ENCODE results near the gene RASGRP1. TPM values are rescaled to one million over a fixed set of nuclear protein-coding genes. Genes with fewer than 3 reads are reported as not detected.

Gene RASGRP1
- total and polyA plus RNA-seq, 2 donors (not counting 1 experiment from before 2014, with no cell fraction given) = 1.6 TPM; not detected in 1

DNA sequence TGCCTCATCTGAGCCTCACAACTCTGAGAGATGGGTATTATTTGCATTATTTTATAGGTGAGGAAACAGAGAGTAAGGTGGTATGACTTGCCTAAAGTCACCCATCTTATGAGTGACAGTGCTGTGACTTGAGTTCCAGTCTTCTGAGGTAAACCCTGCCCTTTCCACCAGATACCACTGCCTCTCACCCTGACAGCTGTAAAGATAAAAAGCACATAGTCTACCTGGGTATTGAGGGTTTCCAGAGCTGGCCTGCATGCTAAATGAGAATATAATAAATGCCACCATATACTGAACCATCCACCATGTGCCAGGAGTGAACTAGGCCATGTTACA, 25.6 kb downstream of the RASGRP1 start:
- Histone ChIP-seq H3K9ac (ENCODE audit: insufficient read depth, low read length) (no peak overlapping the region), H2AFZ (ENCODE audit: low read length) (no peak overlapping the region), H3K79me2 (ENCODE audit: control insufficient read depth, insufficient read depth, low read length) (no peaks in the 10 kb centered on the region), H3K4me3 (replicated peaks in 1 of 4; ENCODE audit: control extremely low read depth in 1 of 4, insufficient read depth in 1 of 4, low read depth in 3 of 4, low read length in 4 of 4) (no peak overlapping the region), H3K36me3 (ENCODE audit: control insufficient read depth, insufficient read depth, low read length) (no peaks in the 10 kb centered on the region), H3K4me1 (ENCODE audit: control insufficient read depth, extremely low read depth, insufficient read depth, low read length) (no peaks in the 10 kb centered on the region), H4K20me1 (ENCODE audit: control insufficient read depth, extremely low read depth, insufficient read depth, low read length) (no peaks in the 10 kb centered on the region), H3K27ac (ENCODE audit: insufficient read depth, low read length) (no peak overlapping the region), H3K27me3 (ENCODE audit: control insufficient read depth, insufficient read depth, low read length) (no peaks in the 10 kb centered on the region), H3K4me2 (ENCODE audit: extremely low read depth, insufficient read depth, low read length) (no peak overlapping the region), H3K9me3 (ENCODE audit: control insufficient read depth, insufficient read depth, low read depth, low read length) (no peaks in the 10 kb centered on the region)
- TF ChIP-seq, protein P1, sequence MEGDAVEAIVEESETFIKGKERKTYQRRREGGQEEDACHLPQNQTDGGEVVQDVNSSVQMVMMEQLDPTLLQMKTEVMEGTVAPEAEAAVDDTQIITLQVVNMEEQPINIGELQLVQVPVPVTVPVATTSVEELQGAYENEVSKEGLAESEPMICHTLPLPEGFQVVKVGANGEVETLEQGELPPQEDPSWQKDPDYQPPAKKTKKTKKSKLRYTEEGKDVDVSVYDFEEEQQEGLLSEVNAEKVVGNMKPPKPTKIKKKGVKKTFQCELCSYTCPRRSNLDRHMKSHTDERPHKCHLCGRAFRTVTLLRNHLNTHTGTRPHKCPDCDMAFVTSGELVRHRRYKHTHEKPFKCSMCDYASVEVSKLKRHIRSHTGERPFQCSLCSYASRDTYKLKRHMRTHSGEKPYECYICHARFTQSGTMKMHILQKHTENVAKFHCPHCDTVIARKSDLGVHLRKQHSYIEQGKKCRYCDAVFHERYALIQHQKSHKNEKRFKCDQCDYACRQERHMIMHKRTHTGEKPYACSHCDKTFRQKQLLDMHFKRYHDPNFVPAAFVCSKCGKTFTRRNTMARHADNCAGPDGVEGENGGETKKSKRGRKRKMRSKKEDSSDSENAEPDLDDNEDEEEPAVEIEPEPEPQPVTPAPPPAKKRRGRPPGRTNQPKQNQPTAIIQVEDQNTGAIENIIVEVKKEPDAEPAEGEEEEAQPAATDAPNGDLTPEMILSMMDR (conservative IDR thresholded peaks at IDR 0.05 in 1 of 2, IDR thresholded peaks at IDR 0.05 in 1 of 2; ENCODE audit: low read depth in 1 of 2, low read length in 2 of 2) = no peak
- TF ChIP-seq EZH2 (IDR thresholded peaks at IDR 0.05; ENCODE audit: low read length, missing control alignments) = no peak
- DNase-seq (ENCODE audit: low read depth in 2 of 2) = no peak

DNA sequence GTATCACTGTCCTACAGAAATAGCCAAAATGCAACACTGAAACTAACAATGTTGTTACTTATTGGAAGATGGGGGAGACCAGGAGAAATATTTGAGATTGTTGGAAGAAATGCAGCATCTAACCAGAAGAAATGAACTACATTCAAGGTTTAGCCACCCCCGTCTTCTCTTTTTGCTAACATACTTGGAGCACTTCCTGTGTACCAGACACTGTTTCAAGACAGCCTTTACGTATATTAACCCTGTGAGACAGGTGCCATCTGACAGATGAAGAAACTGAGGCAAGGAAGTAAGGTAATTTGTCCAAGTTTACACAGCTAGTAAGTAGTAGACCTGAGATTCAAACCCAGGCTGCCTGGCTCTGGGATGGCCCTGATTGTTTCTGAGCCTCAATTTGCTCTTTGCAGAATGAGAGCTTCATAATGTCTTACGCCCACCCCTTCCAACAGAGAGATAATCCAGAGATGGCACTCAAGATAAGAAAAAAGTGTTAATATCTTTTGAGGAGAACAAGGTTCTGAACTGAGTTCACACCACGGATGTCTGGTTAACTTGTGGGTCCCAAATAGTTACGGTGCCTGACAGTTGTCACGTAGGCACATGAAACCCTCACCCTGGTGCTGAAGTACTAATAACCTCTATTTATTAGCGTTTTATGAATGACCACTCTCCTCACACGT, 26.1 kb downstream of the RASGRP1 start:
- Histone ChIP-seq H2AFZ (ENCODE audit: low read length) (no peak overlapping the region), H3K27me3 (ENCODE audit: control insufficient read depth, insufficient read depth, low read length) (no peaks in the 10 kb centered on the region), H3K4me2 (ENCODE audit: extremely low read depth, insufficient read depth, low read length) (no peak overlapping the region), H3K9ac (ENCODE audit: insufficient read depth, low read length) (no peak overlapping the region), H4K20me1 (ENCODE audit: control insufficient read depth, extremely low read depth, insufficient read depth, low read length) (no peaks in the 10 kb centered on the region), H3K4me3 (replicated peaks in 1 of 4; ENCODE audit: control extremely low read depth in 1 of 4, insufficient read depth in 1 of 4, low read depth in 3 of 4, low read length in 4 of 4) (no peak overlapping the region), H3K36me3 (ENCODE audit: control insufficient read depth, insufficient read depth, low read length) (no peaks in the 10 kb centered on the region), H3K4me1 (ENCODE audit: control insufficient read depth, extremely low read depth, insufficient read depth, low read length) (no peaks in the 10 kb centered on the region), H3K9me3 (ENCODE audit: control insufficient read depth, insufficient read depth, low read depth, low read length) (no peaks in the 10 kb centered on the region), H3K79me2 (ENCODE audit: control insufficient read depth, insufficient read depth, low read length) (no peaks in the 10 kb centered on the region), H3K27ac (ENCODE audit: insufficient read depth, low read length) (no peak overlapping the region)
- TF ChIP-seq, protein P1 (conservative IDR thresholded peaks at IDR 0.05 in 1 of 2, IDR thresholded peaks at IDR 0.05 in 1 of 2; ENCODE audit: low read depth in 1 of 2, low read length in 2 of 2) = no peak
- TF ChIP-seq EZH2 (IDR thresholded peaks at IDR 0.05; ENCODE audit: low read length, missing control alignments) = no peak
- DNase-seq (ENCODE audit: low read depth in 2 of 2) = no peak

DNA sequence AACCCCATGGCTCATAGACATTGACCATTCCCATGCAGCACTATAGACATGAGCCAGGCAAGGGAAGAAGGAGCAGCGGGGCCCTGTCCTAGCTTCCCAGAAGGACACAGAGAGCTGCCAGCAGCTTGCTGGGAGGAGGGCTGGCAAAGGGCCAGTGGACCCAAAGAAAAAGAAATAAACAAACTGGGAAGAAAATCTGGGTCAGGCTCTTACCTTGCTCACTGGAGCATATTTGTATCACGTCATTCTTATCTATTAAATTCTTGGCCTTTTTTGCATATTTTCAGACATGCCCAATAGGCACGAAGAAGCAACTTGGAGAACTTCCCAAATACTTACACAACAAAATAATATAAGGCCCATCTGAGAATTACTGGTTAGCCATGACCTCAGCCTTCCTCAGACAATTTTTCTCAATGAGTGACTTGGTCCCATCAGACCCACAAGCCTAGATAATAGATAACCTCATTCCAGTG, 28.4 kb downstream of the RASGRP1 start:
- no peak overlapping the region for H2AFZ ChIP-seq (ENCODE audit: low read length)
- H3K4me3 ChIP-seq (replicated peaks in 1 of 4; ENCODE audit: control extremely low read depth in 1 of 4, insufficient read depth in 1 of 4, low read depth in 3 of 4, low read length in 4 of 4) = no peak overlapping the region
- H3K4me1 ChIP-seq (ENCODE audit: control insufficient read depth, extremely low read depth, insufficient read depth, low read length) = peaks cover 2% of the 10 kb centered on the region
- no peaks in the 10 kb centered on the region for H4K20me1 ChIP-seq (ENCODE audit: control insufficient read depth, extremely low read depth, insufficient read depth, low read length)
- H3K79me2 ChIP-seq (ENCODE audit: control insufficient read depth, insufficient read depth, low read length) = no peaks in the 10 kb centered on the region
- H3K9ac ChIP-seq (ENCODE audit: insufficient read depth, low read length) = no peak overlapping the region
- H3K9me3 ChIP-seq (ENCODE audit: control insufficient read depth, insufficient read depth, low read depth, low read length) = no peaks in the 10 kb centered on the region
- no peak for TF ChIP-seq EZH2 (IDR thresholded peaks at IDR 0.05; ENCODE audit: low read length, missing control alignments)
- TF ChIP-seq, protein P1 (conservative IDR thresholded peaks at IDR 0.05 in 1 of 2, IDR thresholded peaks at IDR 0.05 in 1 of 2; ENCODE audit: low read depth in 1 of 2, low read length in 2 of 2) = no peak
- no peaks in the 10 kb centered on the region for H3K36me3 ChIP-seq (ENCODE audit: control insufficient read depth, insufficient read depth, low read length)
- no peak overlapping the region for H3K27ac ChIP-seq (ENCODE audit: insufficient read depth, low read length)
- H3K4me2 ChIP-seq (ENCODE audit: extremely low read depth, insufficient read depth, low read length) = no peak overlapping the region
- peak; percentile 25 to 96 for DNase-seq (ENCODE audit: low read depth in 2 of 2)
- H3K27me3 ChIP-seq (ENCODE audit: control insufficient read depth, insufficient read depth, low read length) = no peaks in the 10 kb centered on the region

All from fibroblast of lung (primary cell).